NCI-H187 (cell line): ENCODE results near the gene MRPS9.

Experiments
- DNase-seq, 2 experiments: peaks; one replicate each; lab custom pipeline; 2025; lab: John Stamatoyannopoulos, UW

MRPS9 gene

GRCh38 chr2:105078906-105079495, 41.1 kb downstream of the MRPS9 start:
- DNase-seq = no peak

GRCh38 chr2:105080461-105080860, 42.6 kb downstream of the MRPS9 start:
- no peak for DNase-seq

GRCh38 chr2:105081006-105081601, 43.2 kb downstream of the MRPS9 start:
- no peak for DNase-seq

GRCh38 chr2:105082107-105082506, 44.2 kb downstream of the MRPS9 start:
- DNase-seq = no peak

- DNase-seq = no peak
Measured at GRCh38 chr2:105085525-105085924, 47.7 kb downstream of the MRPS9 start.

GRCh38 chr2:105087273-105087672, 49.4 kb downstream of the MRPS9 start:
- no peak for DNase-seq

GRCh38 chr2:105090091-105090490, 52.2 kb downstream of the MRPS9 start:
- no peak for DNase-seq

GRCh38 chr2:105092797-105093196, 54.9 kb downstream of the MRPS9 start:
- no peak for DNase-seq

- DNase-seq = no peak
Measured at GRCh38 chr2:105099153-105099552, 61.3 kb downstream of the MRPS9 start.

GRCh38 chr2:105100046-105100840, 62.4 kb downstream of the MRPS9 start:
- no peak for DNase-seq

- DNase-seq = no peak
Measured at GRCh38 chr2:105102001-105102400, 64.1 kb downstream of the MRPS9 start.

GRCh38 chr2:105102963-105103421, 65.1 kb downstream of the MRPS9 start:
- DNase-seq = no peak

GRCh38 chr2:105103481-105103880, 65.6 kb downstream of the MRPS9 start:
- DNase-seq = no peak

- no peak for DNase-seq
Measured at GRCh38 chr2:105104208-105104731, 66.4 kb downstream of the MRPS9 start.

- DNase-seq = no peak
Measured at GRCh38 chr2:105110295-105110829, 72.5 kb downstream of the MRPS9 start.

- no peak for DNase-seq
Measured at GRCh38 chr2:105111365-105112150, 73.7 kb downstream of the MRPS9 start.

GRCh38 chr2:105112345-105112744, 74.5 kb downstream of the MRPS9 start:
- no peak for DNase-seq

GRCh38 chr2:105113616-105114291, 75.9 kb downstream of the MRPS9 start:
- no peak for DNase-seq

- peak in 1 of 2 experiments; percentile 5 for DNase-seq
Measured at GRCh38 chr2:105114551-105114950, 76.7 kb downstream of the MRPS9 start.

- no peak for DNase-seq
Measured at GRCh38 chr2:105116348-105116747, 78.5 kb downstream of the MRPS9 start.

- DNase-seq = no peak
Measured at GRCh38 chr2:105117565-105117964, 79.7 kb downstream of the MRPS9 start.
